H9 (cell line): Measurements from ENCODE around the gene SUGP1. TPM values are rescaled to one million over a fixed set of nuclear protein-coding genes. Genes with fewer than 3 reads are reported as not detected.

Experiments
- DNase-seq: peaks from one replicate; pipeline ENCODE4 v3.0.0-alpha.2; 2017
- H2AFZ ChIP-seq: one replicate; pipeline ENCODE4 v1.6.1; 2013; ENCODE audit warnings: mild to moderate bottlenecking, low read length, control low read depth, moderate library complexity
- H2AK5ac ChIP-seq: 2 replicates; pipeline ENCODE4 v1.6.1; 2013; ENCODE audit warnings: low read length, control low read depth, mixed read lengths; ENCODE audit not compliant: insufficient read length
- H2BK120ac ChIP-seq: one replicate; pipeline ENCODE4 v1.6.1; 2013; ENCODE audit warnings: low read depth, mild to moderate bottlenecking, low read length, control low read depth, inconsistent platforms; ENCODE audit not compliant: poor library complexity, severe bottlenecking
- H2BK12ac ChIP-seq: 2 replicates; pipeline ENCODE4 v1.6.1; 2013; ENCODE audit warnings: low read length, control low read depth, mixed read lengths, low read depth; ENCODE audit not compliant: insufficient read length
- H2BK15ac ChIP-seq: 2 replicates; pipeline ENCODE4 v1.6.1; 2013; ENCODE audit warnings: low read depth, low read length, control low read depth
- H2BK20ac ChIP-seq: one replicate; pipeline ENCODE4 v1.6.1; 2013; ENCODE audit warnings: low read depth, mild to moderate bottlenecking, low read length, control low read depth, inconsistent platforms; ENCODE audit not compliant: poor library complexity, severe bottlenecking
- H2BK5ac ChIP-seq: 2 replicates; pipeline ENCODE4 v1.6.1; 2013; ENCODE audit warnings: low read length, control low read depth, mixed read lengths; ENCODE audit not compliant: insufficient read length
- H3K14ac ChIP-seq: 2 replicates; pipeline ENCODE4 v1.6.1; 2013; ENCODE audit warnings: low read length, control low read depth; ENCODE audit not compliant: insufficient read depth
- H3K18ac ChIP-seq: 2 replicates; pipeline ENCODE4 v1.6.1; 2013; ENCODE audit warnings: low read depth, mild to moderate bottlenecking, mixed read lengths, low read length, control low read depth; ENCODE audit not compliant: insufficient read length
- H3K23ac ChIP-seq: 2 replicates; pipeline ENCODE4 v1.6.1; 2013; ENCODE audit warnings: low read length, control low read depth, mixed read lengths, low read depth; ENCODE audit not compliant: insufficient read length
- H3K23me2 ChIP-seq: 2 replicates; pipeline ENCODE4 v1.6.1; 2013; ENCODE audit warnings: low read depth, mild to moderate bottlenecking, mixed read lengths, low read length, control low read depth; ENCODE audit not compliant: insufficient read length, poor library complexity, severe bottlenecking
- H3K27ac ChIP-seq: 2 replicates; pipeline ENCODE4 v1.5.1; 2013; ENCODE audit warnings: low read length, control low read depth, mixed read lengths, low read depth; ENCODE audit not compliant: insufficient read length
- H3K27me3 ChIP-seq: 2 replicates; pipeline ENCODE4 v1.6.1; 2013; ENCODE audit warnings: low read length, control low read depth, inconsistent platforms; ENCODE audit not compliant: insufficient read depth
- H3K4ac ChIP-seq: 2 replicates; pipeline ENCODE4 v1.6.1; 2013; ENCODE audit warnings: low read depth, mild to moderate bottlenecking, control low read depth, inconsistent platforms, low read length, moderate library complexity
- H3K4me1 ChIP-seq: 2 replicates; pipeline ENCODE4 v1.6.1; 2013; ENCODE audit warnings: low read length, control low read depth, inconsistent platforms; ENCODE audit not compliant: insufficient read depth
- H3K4me2 ChIP-seq: 2 replicates; pipeline ENCODE4 v1.6.1; 2013; ENCODE audit warnings: low read length, control low read depth, mixed read lengths; ENCODE audit not compliant: insufficient read length, insufficient read depth
- H3K56ac ChIP-seq: 2 replicates; pipeline ENCODE4 v1.6.1; 2013; ENCODE audit warnings: low read depth, mild to moderate bottlenecking, mixed read lengths, low read length, control low read depth; ENCODE audit not compliant: insufficient read length
- H3K79me1 ChIP-seq: 2 replicates; pipeline ENCODE4 v1.6.1; 2013; ENCODE audit warnings: low read depth, mild to moderate bottlenecking, moderate library complexity, low read length, control low read depth, inconsistent platforms; ENCODE audit not compliant: insufficient read depth, poor library complexity, severe bottlenecking
- H3K79me2 ChIP-seq: 2 replicates; pipeline ENCODE4 v1.6.1; 2013; ENCODE audit warnings: low read length, control low read depth, inconsistent platforms; ENCODE audit not compliant: insufficient read depth
- H3K9ac ChIP-seq: 2 replicates; pipeline ENCODE4 v1.6.1; 2013; ENCODE audit warnings: low read length, control low read depth, mixed read lengths; ENCODE audit not compliant: insufficient read length; ENCODE audit errors: extremely low read depth
- H3K9me3 ChIP-seq: one replicate; pipeline ENCODE4 v1.6.1; 2013; ENCODE audit warnings: low read depth, low read length, inconsistent platforms; ENCODE audit not compliant: control insufficient read depth
- H3T11ph ChIP-seq: one replicate; pipeline ENCODE4 v1.6.1; 2013; ENCODE audit warnings: mild to moderate bottlenecking, low read length, control low read depth, inconsistent platforms
- H4K20me1 ChIP-seq: one replicate; pipeline ENCODE4 v1.6.1; 2013; ENCODE audit not compliant: control insufficient read depth, insufficient read length, insufficient read depth
- H4K5ac ChIP-seq: 2 replicates; pipeline ENCODE4 v1.6.1; 2013; ENCODE audit warnings: low read depth, mild to moderate bottlenecking, mixed read lengths, low read length, control low read depth; ENCODE audit not compliant: insufficient read length
- H4K8ac ChIP-seq: replicated peaks from 2 replicates; pipeline ENCODE4 v1.6.1; 2013; ENCODE audit warnings: low read length, control low read depth, mixed read lengths, low read depth; ENCODE audit not compliant: insufficient read length
- H4K91ac ChIP-seq: 2 replicates; pipeline ENCODE4 v1.6.1; 2013; ENCODE audit warnings: low read depth, mild to moderate bottlenecking, moderate library complexity, mixed read lengths, low read length, control low read depth; ENCODE audit not compliant: insufficient read length
- H3K27ac Mint-ChIP-seq, 3 experiments: 2 replicates in 2 of 3; 3 replicates in 1 of 3; pipeline ENCODE4 v1.8.0; 2020 to 2021; ENCODE audit warnings: mixed read lengths in 3 of 3, mild to moderate bottlenecking in 1 of 3, moderate library complexity in 1 of 3
- H3K27me3 Mint-ChIP-seq: 2 replicates; pipeline ENCODE4 v1.8.0; 2021; ENCODE audit warnings: low read depth, mild to moderate bottlenecking, moderate library complexity, mixed read lengths
- H3K36me3 Mint-ChIP-seq, 3 experiments: 2 replicates in 2 of 3; 3 replicates in 1 of 3; pipeline ENCODE4 v1.8.0; 2020 to 2021; ENCODE audit warnings: low read depth in 3 of 3, mixed read lengths in 3 of 3; ENCODE audit not compliant: insufficient read depth in 1 of 3
- H3K4me1 Mint-ChIP-seq, 2 experiments: 2 replicates each; pipeline ENCODE4 v1.8.0; 2020; ENCODE audit warnings: mixed read lengths in 2 of 2
- H3K4me3 Mint-ChIP-seq, 2 experiments: 2 replicates in 1 of 2; 3 replicates in 1 of 2; pipeline ENCODE4 v1.8.0; 2020 to 2021; ENCODE audit warnings: mild to moderate bottlenecking in 2 of 2, mixed read lengths in 2 of 2, moderate library complexity in 1 of 2
- H3K9me3 Mint-ChIP-seq, 2 experiments: 2 replicates in 1 of 2; 3 replicates in 1 of 2; pipeline ENCODE4 v1.8.0; 2020; ENCODE audit warnings: mild to moderate bottlenecking in 2 of 2, mixed read lengths in 2 of 2, moderate library complexity in 1 of 2
- WGBS: extraction: QIAGEN DNeasy Blood & Tissue Kit; methylation state at CpG from one replicate; pipeline ENCODE4 v1.1.7; 2013; ENCODE audit warnings: missing lambda C conversion rate, low lambda C conversion rate, mixed read lengths; ENCODE audit not compliant: insufficient read length; ENCODE audit errors: extremely low coverage; 5-methylcytosine and 5-hydroxymethylcytosine counted together
- total RNA-seq: library from RNA; stranded (reverse); gene quantifications from 2 replicates; pipeline ENCODE4 v1.2.1, GENCODE V29; 2021
- TF ChIP-seq, protein P1 (sequence below): fragments of 200-600 bp; sonication (generic); conservative IDR thresholded peaks from 3 replicates; pipeline ENCODE4 v1.8.0; 2021; ENCODE audit warnings: antibody characterized with exemption, mild to moderate bottlenecking

The SUGP1 gene
- total RNA-seq, 1 experiment from 2014 or later = 103 TPM

GRCh38 chr19:19257137-19257536 lies 63.2 kb downstream of the SUGP1 start:
- Histone ChIP-seq H2BK120ac (no peak overlapping the region), H4K8ac (no peak overlapping the region), H3K27ac (no peak overlapping the region), H2BK5ac (no peak overlapping the region), H2BK15ac (no peak overlapping the region), H4K20me1 (no peaks in the 10 kb centered on the region), H3K79me1 (no peaks in the 10 kb centered on the region), H3K9me3 (no peaks in the 10 kb centered on the region), H3K18ac (no peak overlapping the region), H2BK12ac (no peak overlapping the region), H3K23me2 (peaks cover 14% of the 10 kb centered on the region), H3K27me3 (peaks cover 2% of the 10 kb centered on the region; the same call in 1 of the 2 replicates), H3K9ac (no peak overlapping the region), H4K91ac (no peak overlapping the region), H3K4ac (no peak overlapping the region), H2BK20ac (no peak overlapping the region), H3K56ac (no peak overlapping the region), H3K4me2 (no peak overlapping the region), H3K23ac (no peak overlapping the region), H3K4me1 (no peaks in the 10 kb centered on the region; the same call in 1 of the 2 replicates), H2AFZ (no peak overlapping the region), H2AK5ac (no peak overlapping the region), H3K79me2 (no peaks in the 10 kb centered on the region), H4K5ac (no peak overlapping the region), H3T11ph (no peak overlapping the region), H3K14ac (no peak overlapping the region)
- TF ChIP-seq, protein P1, sequence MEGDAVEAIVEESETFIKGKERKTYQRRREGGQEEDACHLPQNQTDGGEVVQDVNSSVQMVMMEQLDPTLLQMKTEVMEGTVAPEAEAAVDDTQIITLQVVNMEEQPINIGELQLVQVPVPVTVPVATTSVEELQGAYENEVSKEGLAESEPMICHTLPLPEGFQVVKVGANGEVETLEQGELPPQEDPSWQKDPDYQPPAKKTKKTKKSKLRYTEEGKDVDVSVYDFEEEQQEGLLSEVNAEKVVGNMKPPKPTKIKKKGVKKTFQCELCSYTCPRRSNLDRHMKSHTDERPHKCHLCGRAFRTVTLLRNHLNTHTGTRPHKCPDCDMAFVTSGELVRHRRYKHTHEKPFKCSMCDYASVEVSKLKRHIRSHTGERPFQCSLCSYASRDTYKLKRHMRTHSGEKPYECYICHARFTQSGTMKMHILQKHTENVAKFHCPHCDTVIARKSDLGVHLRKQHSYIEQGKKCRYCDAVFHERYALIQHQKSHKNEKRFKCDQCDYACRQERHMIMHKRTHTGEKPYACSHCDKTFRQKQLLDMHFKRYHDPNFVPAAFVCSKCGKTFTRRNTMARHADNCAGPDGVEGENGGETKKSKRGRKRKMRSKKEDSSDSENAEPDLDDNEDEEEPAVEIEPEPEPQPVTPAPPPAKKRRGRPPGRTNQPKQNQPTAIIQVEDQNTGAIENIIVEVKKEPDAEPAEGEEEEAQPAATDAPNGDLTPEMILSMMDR = no peak
- no peak overlapping the region; a peak in 2 of 7 replicates for H3K27ac Mint-ChIP-seq
- H3K27me3 Mint-ChIP-seq = peaks cover 55% of the 10 kb centered on the region
- peaks cover 14 to 24% of the 10 kb centered on the region in 2 experiments for H3K4me1 Mint-ChIP-seq
- no peaks in the 10 kb centered on the region; a peak in 1 of 5 replicates for H3K9me3 Mint-ChIP-seq
- DNase-seq = no peak
- H3K4me3 Mint-ChIP-seq = 0 out of 5 replicates have a peak overlapping the region, but pooled peaks of 1 of the 2 experiments have one; percentile 54
- WGBS = no CpG with 5 or more reads among the region's 14 CpGs
- peaks cover 8 to 16% (median 16%) of the 10 kb centered on the region in 3 experiments for H3K36me3 Mint-ChIP-seq
